H1 (cell line): ENCODE results near the gene CIITA. TPM values are rescaled to one million over a fixed set of nuclear protein-coding genes. Genes with fewer than 3 reads are reported as not detected.

Experiments
- CTCF ChIA-PET: fragments of 300-600 bp; sonication (Branson Sonifier 250); formaldehyde crosslinking; loops from one replicate; lab custom pipeline; 2021; ENCODE audit not compliant: partially characterized antibody; lab: Charles Lee
- POLR2A ChIA-PET: fragments of 300-600 bp; sonication (Branson Sonifier 250); formaldehyde crosslinking; loops from one replicate; lab custom pipeline; 2021; ENCODE audit warnings: inconsistent platforms; ENCODE audit not compliant: partially characterized antibody; lab: Charles Lee
- DNase-seq, 2 experiments: peaks; one replicate each; pipeline versions ENCODE4 v3.0.0 to v3.0.0-alpha.2; 2010 to 2022; ENCODE audit warnings: low spot score in 2 of 2, low read depth in 1 of 2, mixed read lengths in 1 of 2
- FAIRE-seq: peaks from 2 replicates; lab custom pipeline; 2011; peaks lifted over from hg19 to GRCh38; lab: Jason Lieb, UNC
- H2AFZ ChIP-seq: 2 replicates; pipeline ENCODE4 v1.8.1; 2012; ENCODE audit warnings: low read length, inconsistent platforms
- H2AK5ac ChIP-seq: 2 replicates; pipeline ENCODE4 v1.6.1; 2013; ENCODE audit warnings: low read depth, low read length
- H2BK120ac ChIP-seq: replicated peaks from 2 replicates; pipeline ENCODE3; 2013; ENCODE audit warnings: low read depth, low read length, inconsistent platforms
- H2BK12ac ChIP-seq: 2 replicates; pipeline ENCODE4 v1.6.1; 2013; ENCODE audit warnings: low read depth, low read length
- H2BK15ac ChIP-seq: 2 replicates; pipeline ENCODE4 v1.6.1; 2013; ENCODE audit warnings: low read length
- H2BK20ac ChIP-seq: 2 replicates; pipeline ENCODE4 v1.6.1; 2013; ENCODE audit warnings: low read length
- H2BK5ac ChIP-seq: 2 replicates; pipeline ENCODE4 v1.6.1; 2013; ENCODE audit warnings: low read depth, low read length
- H3K14ac ChIP-seq: 2 replicates; pipeline ENCODE4 v1.6.1; 2013; ENCODE audit warnings: inconsistent platforms; ENCODE audit not compliant: insufficient read length
- H3K18ac ChIP-seq: 2 replicates; pipeline ENCODE4 v1.6.1; 2013; ENCODE audit warnings: low read length; ENCODE audit errors: extremely low read depth
- H3K23ac ChIP-seq: 2 replicates; pipeline ENCODE4 v1.6.1; 2013; ENCODE audit warnings: inconsistent platforms; ENCODE audit not compliant: insufficient read length
- H3K23me2 ChIP-seq: 2 replicates; pipeline ENCODE4 v1.6.1; 2013; ENCODE audit warnings: low read depth, low read length
- H3K27ac ChIP-seq: 2 replicates; pipeline ENCODE4 v1.6.1; 2011; ENCODE audit warnings: low read depth, low read length, inconsistent platforms
- H3K27me3 ChIP-seq, 4 experiments: replicated peaks in 1 of 4; 1 replicate in 1 of 4; 2 replicates in 3 of 4; pipeline versions ENCODE4 v1.6.1 to v1.8.1; 2011 to 2013; ENCODE audit warnings: low read length in 3 of 4, mild to moderate bottlenecking in 3 of 4, inconsistent platforms in 2 of 4, mixed read lengths in 2 of 4, moderate library complexity in 1 of 4; ENCODE audit not compliant: control insufficient read depth in 3 of 4, insufficient read depth in 3 of 4; ENCODE audit errors: extremely low read depth in 1 of 4
- H3K36me3 ChIP-seq, 4 experiments: 2 replicates each; pipeline versions ENCODE4 v1.6.1 to v1.8.1; 2011 to 2013; ENCODE audit warnings: mild to moderate bottlenecking in 4 of 4, low read length in 3 of 4, moderate library complexity in 2 of 4, control low read depth in 1 of 4, inconsistent platforms in 1 of 4; ENCODE audit not compliant: insufficient read depth in 4 of 4, control insufficient read depth in 2 of 4
- H3K4ac ChIP-seq: replicated peaks from 2 replicates; pipeline ENCODE3; 2013; ENCODE audit warnings: low read length, low read depth, mixed read lengths, inconsistent platforms; ENCODE audit not compliant: insufficient read length
- H3K4me1 ChIP-seq, 4 experiments: replicated peaks in 1 of 4; 1 replicate in 1 of 4; 2 replicates in 3 of 4; pipeline versions ENCODE4 v1.6.1 to v1.8.1; 2011 to 2013; ENCODE audit warnings: low read length in 3 of 4, inconsistent platforms in 2 of 4, mixed read lengths in 1 of 4; ENCODE audit not compliant: insufficient read depth in 4 of 4, control insufficient read depth in 3 of 4
- H3K4me2 ChIP-seq, 2 experiments: 2 replicates each; pipeline versions ENCODE4 v1.6.1 to v1.8.1; 2011 to 2013; ENCODE audit warnings: low read depth in 2 of 2, low read length in 2 of 2, control low read depth in 1 of 2, inconsistent platforms in 1 of 2, mild to moderate bottlenecking in 1 of 2; ENCODE audit not compliant: insufficient read depth in 1 of 2
- H3K4me3 ChIP-seq, 4 experiments: fragments of 200-600, 300-600 bp in 1 of 4; sonication (generic), shearing (Covaris generic), sonication (Bioruptor Twin) in 1 of 4; 2 replicates each; pipeline versions ENCODE4 v1.5.1 to v1.8.1; 2011 to 2016; ENCODE audit warnings: low read length in 4 of 4, low read depth in 3 of 4, control low read depth in 2 of 4, inconsistent platforms in 2 of 4, mild to moderate bottlenecking in 2 of 4, mixed read lengths in 1 of 4, moderate library complexity in 1 of 4; ENCODE audit not compliant: insufficient read depth in 2 of 4; ENCODE audit errors: extremely low read depth in 1 of 4
- H3K56ac ChIP-seq: replicated peaks from 2 replicates; pipeline ENCODE3; 2013; ENCODE audit warnings: low read depth, mild to moderate bottlenecking, mixed read lengths, low read length, inconsistent platforms; ENCODE audit not compliant: insufficient read length
- H3K79me1 ChIP-seq: 2 replicates; pipeline ENCODE4 v1.6.1; 2013; ENCODE audit warnings: low read depth, low read length, control low read depth
- H3K79me2 ChIP-seq, 2 experiments: 2 replicates each; pipeline versions ENCODE4 v1.6.1 to v1.8.1; 2012 to 2013; ENCODE audit warnings: low read length in 2 of 2, mild to moderate bottlenecking in 2 of 2, inconsistent platforms in 1 of 2; ENCODE audit not compliant: insufficient read depth in 2 of 2, control insufficient read depth in 1 of 2
- H3K9ac ChIP-seq, 4 experiments: replicated peaks in 1 of 4; 1 replicate in 1 of 4; 2 replicates in 3 of 4; pipeline versions ENCODE4 v1.6.1 to v1.8.1; 2011 to 2013; ENCODE audit warnings: low read depth in 3 of 4, low read length in 3 of 4, control low read depth in 2 of 4, mild to moderate bottlenecking in 2 of 4, moderate library complexity in 2 of 4, inconsistent platforms in 1 of 4; ENCODE audit errors: extremely low read depth in 1 of 4
- H3K9me3 ChIP-seq, 2 experiments: 2 replicates each; pipeline versions ENCODE4 v1.6.1 to v1.8.1; 2012 to 2013; ENCODE audit warnings: mild to moderate bottlenecking in 2 of 2, moderate library complexity in 2 of 2, control low read depth in 1 of 2, inconsistent platforms in 1 of 2, low read depth in 1 of 2, low read length in 1 of 2, mixed read lengths in 1 of 2; ENCODE audit not compliant: insufficient read depth in 2 of 2
- H4K20me1 ChIP-seq, 2 experiments: replicated peaks in 1 of 2; 2 replicates each; pipeline versions ENCODE3 to v1.8.1; 2011 to 2013; ENCODE audit warnings: inconsistent platforms in 2 of 2, low read length in 2 of 2, mild to moderate bottlenecking in 1 of 2; ENCODE audit not compliant: insufficient read depth in 2 of 2, control insufficient read depth in 1 of 2
- H4K5ac ChIP-seq: 2 replicates; pipeline ENCODE4 v1.6.1; 2013; ENCODE audit warnings: low read length, low read depth, mixed read lengths, inconsistent platforms; ENCODE audit not compliant: insufficient read length
- H4K8ac ChIP-seq: 2 replicates; pipeline ENCODE4 v1.8.0; 2013; ENCODE audit warnings: mild to moderate bottlenecking, moderate library complexity, low read length, inconsistent platforms; ENCODE audit not compliant: insufficient read depth; ENCODE audit errors: extremely low read depth
- H4K91ac ChIP-seq: replicated peaks from 2 replicates; pipeline ENCODE3; 2013; ENCODE audit warnings: low read length, mixed read lengths, inconsistent platforms; ENCODE audit not compliant: insufficient read length
- BACH1 ChIP-seq: IDR thresholded peaks from 2 replicates; pipeline ENCODE4 v1.6.1; 2012; ENCODE audit warnings: low read length, improper control_type of control experiment
- HDAC2 ChIP-seq, 2 experiments: fragments of 300-600 bp in 1 of 2; sonication (generic) in 1 of 2; IDR thresholded peaks; 2 replicates each; pipeline ENCODE4 v1.6.1; 2011 to 2012; ENCODE audit warnings: low read depth in 2 of 2, low read length in 2 of 2, mild to moderate bottlenecking in 2 of 2, moderate library complexity in 2 of 2, borderline replicate concordance in 1 of 2, inconsistent platforms in 1 of 2
- JUND ChIP-seq: IDR thresholded peaks from 2 replicates; pipeline ENCODE4 v1.6.1; 2011; ENCODE audit warnings: mild to moderate bottlenecking, improper control_type of control experiment, low read length
- KDM1A ChIP-seq: fragments of 200-600, 300-600 bp; sonication (generic); IDR thresholded peaks from 2 replicates; pipeline ENCODE4 v1.7.1; 2016; ENCODE audit warnings: mild to moderate bottlenecking, low read length, borderline replicate concordance
- MAFK ChIP-seq: IDR thresholded peaks from 2 replicates; pipeline ENCODE4 v1.6.1; 2012; ENCODE audit warnings: low read depth, mild to moderate bottlenecking, improper control_type of control experiment, low read length
- POLR2A ChIP-seq, 2 experiments: IDR thresholded peaks; 1 replicate in 1 of 2; 2 replicates in 1 of 2; pipeline ENCODE4 v1.6.1; 2011; ENCODE audit warnings: low read depth in 2 of 2, low read length in 2 of 2, mild to moderate bottlenecking in 2 of 2; ENCODE audit errors: control extremely low read depth in 1 of 2
- RAD21 ChIP-seq, 2 experiments: IDR thresholded peaks in 1 of 2; conservative IDR thresholded peaks in 1 of 2; 2 replicates each; pipeline ENCODE4 v1.6.1; 2011; ENCODE audit warnings: low read depth in 2 of 2, low read length in 2 of 2, improper control_type of control experiment in 1 of 2, inconsistent platforms in 1 of 2, mild to moderate bottlenecking in 1 of 2, moderate library complexity in 1 of 2
- SIN3A ChIP-seq, 2 experiments: IDR thresholded peaks in 1 of 2; conservative IDR thresholded peaks in 1 of 2; 2 replicates each; pipeline ENCODE4 v1.6.1; 2011 to 2012; ENCODE audit warnings: low read length in 2 of 2, improper control_type of control experiment in 1 of 2, low read depth in 1 of 2, mild to moderate bottlenecking in 1 of 2
- TEAD4 ChIP-seq: IDR thresholded peaks from 2 replicates; pipeline ENCODE4 v1.6.1; 2012; ENCODE audit warnings: low read depth, low read length, inconsistent platforms, mixed read lengths
- WGBS, 2 experiments: shearing (Covaris generic) in 1 of 2; methylation state at CpG; one replicate each; pipeline versions ENCODE4 v1.1.6 to v1.1.7; 2013 to 2015; ENCODE audit warnings: low lambda C conversion rate in 2 of 2, mixed read lengths in 2 of 2, inconsistent platforms in 1 of 2, low coverage in 1 of 2, missing lambda C conversion rate in 1 of 2; ENCODE audit not compliant: insufficient replicate concordance in 2 of 2, insufficient coverage in 1 of 2, insufficient read length in 1 of 2; ENCODE audit errors: extremely low coverage in 1 of 2, missing lambda C conversion rate in 1 of 2; 5-methylcytosine and 5-hydroxymethylcytosine counted together
- polyA plus RNA-seq, 7 experiments: library from polyadenylated mRNA; depleted of rRNA in 3 of 7; stranded (reverse) in 5 of 7; unstranded in 2 of 7; fragments of >200 nt in 5 of 7; fragments of 200-250 nt in 2 of 7; gene quantifications; 1 replicate in 5 of 7; 2 replicates in 1 of 7; 4 replicates in 1 of 7; pipeline versions ENCODE4 v1.2.1 to v1.2.3, GENCODE V29; 2011 to 2013; ENCODE audit warnings: missing spikeins in 2 of 7, mixed read lengths in 2 of 7
- total RNA-seq: library from RNA; stranded (reverse); fragmentation: NEBNext Ultra II Directional; extraction: Animal tissue kit (Norgen Biotek cat#: 25700); gene quantifications from 2 replicates; pipeline ENCODE4 v1.2.1, GENCODE V29; 2021
- TF ChIP-seq, protein P1 (sequence below): IDR thresholded peaks from 2 replicates; pipeline ENCODE4 v1.6.1; 2011; ENCODE audit warnings: low read depth, mild to moderate bottlenecking, low read length; ENCODE audit not compliant: insufficient read depth

The CIITA gene
- total and polyA plus RNA-seq, 2 of the 8 experiments (the other 6 are each of a cell fraction or from before 2014, with no cell fraction given) = 0.07 to 0.17 TPM

DNA sequence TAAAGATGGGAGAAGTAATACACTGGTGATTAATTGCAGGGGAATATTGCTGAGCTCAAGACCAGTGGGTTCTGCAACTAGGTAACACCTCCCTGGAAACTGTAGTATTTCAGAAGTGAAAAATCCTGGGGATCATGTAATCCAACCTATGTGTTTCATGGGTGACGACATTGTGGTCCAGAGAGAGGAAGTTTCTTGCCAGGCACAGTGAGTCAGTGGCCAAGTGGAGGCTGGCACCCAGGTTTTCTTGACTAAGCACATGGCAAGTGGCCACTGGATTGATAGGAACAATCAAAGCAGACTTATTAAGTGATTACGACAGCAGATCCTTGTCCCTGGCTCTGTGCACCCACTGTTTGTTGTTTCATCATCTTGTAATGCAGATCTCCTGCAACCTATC, 14.6 kb upstream of the CIITA start:
- H3K4me2 ChIP-seq = no peak overlapping the region
- no peak overlapping the region for H2AK5ac ChIP-seq
- H2BK120ac ChIP-seq = no peak overlapping the region
- H4K8ac ChIP-seq = no peak overlapping the region
- no peak overlapping the region for H3K4ac ChIP-seq
- H3K14ac ChIP-seq = no peak overlapping the region
- no peak overlapping the region for H3K18ac ChIP-seq
- ChIA-PET POLR2A (no interaction called here), CTCF (no interaction called here)
- H2BK5ac ChIP-seq = no peak overlapping the region
- TF ChIP-seq TEAD4 (no peak), MAFK (no peak), POLR2A (IDR thresholded peaks at IDR 0.05; ENCODE audit: control extremely low read depth in 1 of 2, low read depth in 2 of 2, low read length in 2 of 2) (no peak), HDAC2 (IDR thresholded peaks at IDR 0.05; ENCODE audit: borderline replicate concordance in 1 of 2, low read depth in 2 of 2, low read length in 2 of 2) (no peak), RAD21 (IDR thresholded peaks at IDR 0.05 in 1 of 2, conservative IDR thresholded peaks at IDR 0.05 in 1 of 2; ENCODE audit: low read depth in 2 of 2, low read length in 2 of 2) (no peak), BACH1 (no peak), KDM1A (no peak), SIN3A (conservative IDR thresholded peaks at IDR 0.05 in 1 of 2, IDR thresholded peaks at IDR 0.05 in 1 of 2; ENCODE audit: low read depth in 1 of 2, low read length in 2 of 2) (no peak), JUND (no peak)
- TF ChIP-seq, protein P1, sequence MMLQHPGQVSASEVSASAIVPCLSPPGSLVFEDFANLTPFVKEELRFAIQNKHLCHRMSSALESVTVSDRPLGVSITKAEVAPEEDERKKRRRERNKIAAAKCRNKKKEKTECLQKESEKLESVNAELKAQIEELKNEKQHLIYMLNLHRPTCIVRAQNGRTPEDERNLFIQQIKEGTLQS = no peak
- H3K36me3 ChIP-seq = no peaks in the 10 kb centered on the region
- H3K9me3 ChIP-seq = no peaks in the 10 kb centered on the region
- DNase-seq (no peak), FAIRE-seq (no peak)
- WGBS, 2 experiments = 91% methylated on average over 2 of the region's 2 CpGs; no CpG with 5 or more reads in 1 of the 2 experiments
- H4K91ac ChIP-seq = no peak overlapping the region
- H2BK15ac ChIP-seq = no peak overlapping the region
- H3K79me1 ChIP-seq = no peaks in the 10 kb centered on the region
- H3K9ac ChIP-seq = no peak overlapping the region
- H3K56ac ChIP-seq = no peak overlapping the region
- H3K79me2 ChIP-seq = no peaks in the 10 kb centered on the region
- peaks cover 7% of the 10 kb centered on the region; the same call in 1 of the 2 replicates for H3K23me2 ChIP-seq
- no peak overlapping the region for H2AFZ ChIP-seq
- no peak overlapping the region for H3K4me3 ChIP-seq
- H4K5ac ChIP-seq = no peak overlapping the region
- no peak overlapping the region for H3K23ac ChIP-seq
- H2BK12ac ChIP-seq = no peak overlapping the region
- no peaks in the 10 kb centered on the region for H3K27me3 ChIP-seq
- H3K4me1 ChIP-seq = peaks cover 0 to 2% (median 0%) of the 10 kb centered on the region in 4 experiments; a peak in 1 of 7 replicates
- no peak overlapping the region for H3K27ac ChIP-seq
- peaks cover 0 to 4% of the 10 kb centered on the region in 2 experiments for H4K20me1 ChIP-seq
- H2BK20ac ChIP-seq = no peak overlapping the region
